Smooth muscle cell of the brain vasculature (primary cell): ENCODE results near the gene DGCR8.
A peak's percentile ranks its signal among the peaks of the same experiment; 100 is the strongest.

Experiments used
- DNase-seq: peaks from one replicate; pipeline ENCODE4 v3.0.0-alpha.2; 2012; ENCODE audit warnings: low read depth, low spot score

Gene DGCR8

DNA sequence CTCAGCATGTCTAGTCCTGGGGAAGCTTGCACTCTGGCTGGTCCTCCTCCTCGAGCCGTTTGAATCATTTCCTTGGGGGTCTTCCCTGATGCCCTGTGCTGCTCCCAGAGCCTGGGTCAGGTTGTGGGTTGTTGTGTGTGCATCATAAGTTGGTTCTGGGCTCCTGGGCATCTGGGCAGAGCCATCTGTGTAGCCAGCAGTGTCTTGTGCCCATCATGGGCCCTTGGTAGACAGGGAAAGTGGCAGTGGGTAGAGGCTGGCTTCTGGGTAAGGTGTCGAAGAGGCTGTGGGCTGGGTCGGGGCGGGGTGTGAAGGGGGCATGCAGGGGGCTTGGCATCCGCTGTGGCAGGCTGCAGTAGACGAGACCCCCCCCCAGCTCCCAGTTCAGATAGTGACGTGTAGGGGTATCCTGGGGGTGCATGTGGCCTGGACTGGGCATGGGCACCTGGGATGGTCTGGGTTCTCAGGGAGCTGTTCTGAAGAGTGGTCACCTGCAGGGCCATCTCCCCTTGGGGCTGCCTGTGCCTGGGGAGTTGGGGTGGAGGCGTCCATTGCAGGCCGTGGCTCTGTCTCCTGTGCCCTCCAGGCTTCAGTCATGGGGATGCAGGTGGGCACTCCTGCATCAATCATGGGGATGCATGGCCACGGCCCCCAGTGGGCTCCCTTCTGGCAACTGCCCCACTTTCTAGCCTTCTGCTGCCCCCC lies 44.2 kb downstream of the DGCR8 start:
- no peak for DNase-seq

DNA sequence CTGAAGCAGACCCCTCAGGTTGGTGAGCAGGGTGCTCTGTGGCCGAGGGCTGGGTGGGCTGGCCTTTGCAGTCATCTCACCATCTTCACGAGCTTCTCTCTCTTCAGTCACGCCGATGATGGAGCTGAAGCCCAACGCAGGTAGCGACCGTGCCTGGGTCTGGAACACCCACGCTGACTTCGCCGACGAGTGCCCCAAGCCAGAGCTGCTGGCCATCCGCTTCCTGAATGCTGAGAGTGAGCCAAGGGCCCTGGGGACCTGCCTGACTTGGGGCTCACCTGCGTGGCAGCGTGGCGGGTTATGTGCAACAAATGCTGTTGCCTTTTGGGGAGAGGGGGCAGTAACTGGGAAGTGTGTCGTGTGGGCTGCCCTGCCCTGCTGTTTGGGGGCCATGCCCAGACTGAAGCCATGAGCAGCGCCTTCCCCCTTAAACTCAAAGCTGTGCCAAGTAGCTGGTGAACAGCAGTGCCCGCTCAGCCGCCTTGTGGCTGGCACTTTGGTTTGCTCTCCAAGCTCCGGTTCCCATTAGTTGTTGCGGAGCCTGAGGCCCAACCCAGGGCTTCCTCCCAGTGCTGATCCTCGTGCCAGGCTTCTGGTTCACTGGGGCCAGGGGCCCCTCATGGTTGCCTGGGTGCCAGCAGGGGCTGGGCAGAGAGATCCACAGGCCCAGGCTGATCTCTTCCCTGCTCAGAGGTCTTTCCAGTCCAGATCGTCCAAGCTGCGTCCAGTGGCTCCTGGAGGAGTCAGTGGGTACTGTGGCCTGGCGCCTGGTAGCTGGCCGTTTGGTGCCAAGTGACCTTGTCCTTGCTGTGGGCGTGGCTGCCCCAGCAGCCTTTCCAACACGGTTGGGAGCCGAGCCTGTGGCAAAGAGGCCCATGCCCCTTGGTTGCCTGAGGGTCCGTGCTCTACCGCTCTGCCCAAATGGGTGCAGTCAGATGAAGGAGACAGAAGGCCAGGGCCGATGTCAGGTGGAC lies 45.4 kb downstream of the DGCR8 start:
- DNase-seq, result no peak

DNA sequence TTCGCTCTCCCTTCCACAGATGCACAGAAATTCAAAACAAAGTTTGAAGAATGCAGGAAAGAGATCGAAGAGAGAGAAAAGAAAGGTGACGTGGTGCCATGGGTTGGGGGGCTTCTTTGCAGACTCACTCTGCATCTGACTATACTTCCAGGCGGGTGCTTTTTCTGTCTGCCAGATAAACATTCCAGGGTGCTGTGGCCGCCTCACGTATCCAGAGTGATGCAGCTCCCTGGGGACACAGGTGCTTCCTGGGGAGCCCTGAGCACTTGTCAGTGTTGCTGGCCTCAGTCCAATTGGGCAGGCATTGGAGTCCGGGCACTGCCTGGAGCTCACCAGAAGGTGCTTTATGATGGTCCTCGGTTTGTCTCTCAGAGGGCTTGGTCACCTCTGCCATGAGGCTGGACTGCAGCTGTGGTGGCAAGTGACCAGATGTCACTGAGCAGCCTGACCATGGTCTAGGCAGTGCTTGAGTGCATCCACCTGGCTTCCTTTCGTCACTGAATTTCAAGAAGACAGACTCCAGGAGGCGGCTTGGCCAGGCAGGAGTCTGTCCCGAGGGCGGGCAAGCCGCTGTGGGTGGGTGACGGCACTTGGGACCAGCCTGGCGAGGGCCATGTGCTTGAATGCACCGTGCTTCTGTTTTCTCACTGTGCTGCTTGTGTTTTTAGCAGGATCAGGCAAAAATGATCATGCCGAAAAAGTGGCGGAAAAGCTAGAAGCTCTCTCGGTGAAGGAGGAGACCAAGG lies 46.4 kb downstream of the DGCR8 start:
- no peak for DNase-seq

- no peak for DNase-seq
These were observed 47.4 kb downstream of the DGCR8 start for GRCh38 chr22:20127318-20127868.

GRCh38 chr22:20127869-20128618 lies 48.0 kb downstream of the DGCR8 start:
- no peak for DNase-seq

- no peak for DNase-seq
These were observed 48.5 kb downstream of the DGCR8 start for GRCh38 chr22:20128619-20128901.

GRCh38 chr22:20128902-20129746 lies 49.1 kb downstream of the DGCR8 start:
- no peak for DNase-seq

- DNase-seq, result no peak
These were observed 49.6 kb downstream of the DGCR8 start for GRCh38 chr22:20129747-20130014.

GRCh38 chr22:20130319-20130718 lies 50.3 kb downstream of the DGCR8 start:
- no peak for DNase-seq

- peak; percentile 43 for DNase-seq
These were observed 50.9 kb downstream of the DGCR8 start for GRCh38 chr22:20130731-20131596.

- no peak for DNase-seq
These were observed 51.5 kb downstream of the DGCR8 start, which contains the start of gene ZDHHC8 for GRCh38 chr22:20131597-20131858. Gene ZDHHC8, plus strand, starts transcription at chr22:20131804. Its CDS starts 144 bp downstream, at chr22:20131948.

GRCh38 chr22:20131859-20132685 lies 52.0 kb downstream of the DGCR8 start:
- no peak for DNase-seq

DNA sequence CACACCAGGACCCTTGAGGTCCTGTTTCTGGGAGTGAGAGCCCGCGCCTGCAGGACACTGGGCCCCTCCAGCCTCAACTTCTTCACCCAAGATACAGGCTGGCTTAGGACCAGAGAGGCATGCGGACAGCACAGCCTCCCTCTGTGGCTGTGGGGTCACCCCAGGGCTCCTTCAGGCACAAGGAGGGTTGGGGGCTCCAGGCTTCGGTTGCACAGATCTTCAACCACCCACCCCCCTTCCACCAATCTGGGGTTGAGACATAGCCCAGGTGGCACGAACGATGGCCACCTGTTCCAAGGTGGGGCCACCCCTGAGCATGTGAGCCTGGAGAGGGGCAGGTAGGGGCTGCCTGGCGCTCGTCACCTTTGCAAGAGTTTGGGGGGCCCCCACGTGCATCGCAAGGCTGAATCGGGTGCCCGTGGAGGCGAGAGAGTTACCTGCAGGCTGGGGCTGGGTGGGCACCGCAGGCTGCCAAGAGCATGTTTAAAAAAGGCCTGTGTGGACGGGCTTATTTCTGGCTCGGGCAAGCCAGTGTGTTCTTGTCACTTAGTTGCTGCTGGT lies 52.7 kb downstream of the DGCR8 start:
- DNase-seq, result no peak

DNA sequence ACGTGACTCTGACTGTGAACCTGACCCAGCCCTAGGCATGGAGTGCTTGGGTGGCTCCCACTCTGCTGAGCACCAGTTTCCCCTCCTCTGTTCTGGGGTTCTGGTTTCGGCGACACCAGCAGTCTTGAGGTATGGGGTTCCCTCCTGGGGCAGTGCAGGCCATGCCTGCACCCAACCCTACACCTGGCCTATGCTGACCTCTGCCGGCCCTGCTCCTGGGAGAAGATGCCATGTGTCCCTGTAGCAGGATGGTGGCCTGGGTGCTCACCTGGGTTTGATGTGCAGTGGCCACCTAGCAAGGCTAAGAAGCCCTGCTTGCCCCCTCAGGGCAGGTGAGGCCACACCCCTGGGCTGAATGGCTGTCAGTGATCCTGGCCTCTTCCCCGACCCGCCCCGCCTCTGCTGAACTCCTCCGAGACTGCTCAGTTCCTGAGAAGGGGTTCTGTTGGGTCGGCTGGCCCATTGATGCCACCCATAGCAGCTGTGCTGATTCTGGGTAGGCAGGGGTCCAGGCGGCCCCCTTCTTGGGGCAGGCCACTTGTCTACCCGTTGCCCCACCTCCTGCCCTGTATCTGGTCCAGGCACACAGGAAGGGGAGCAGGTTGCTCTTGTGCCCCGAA lies 54.0 kb downstream of the DGCR8 start:
- no peak for DNase-seq

DNA sequence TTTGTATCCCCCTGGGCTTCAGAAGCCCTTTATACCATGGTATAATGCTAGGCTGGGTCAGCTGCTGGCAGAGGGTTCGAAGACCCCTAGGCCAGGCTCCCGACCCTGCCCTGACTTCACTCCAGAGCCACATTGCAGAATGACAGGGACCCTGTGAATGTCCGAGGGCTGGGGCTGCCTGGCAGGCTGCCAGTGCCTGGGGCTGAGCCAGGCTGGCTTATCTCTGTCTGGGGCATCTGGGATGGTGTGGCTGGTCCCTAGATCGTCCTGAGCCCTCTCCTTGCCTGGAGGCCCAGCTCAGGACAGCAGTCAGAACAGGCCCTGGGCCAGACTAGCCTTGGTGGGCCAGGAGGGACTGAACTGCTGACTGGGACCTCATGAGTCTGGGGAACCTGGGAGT lies 55.2 kb downstream of the DGCR8 start:
- no peak for DNase-seq

DNA sequence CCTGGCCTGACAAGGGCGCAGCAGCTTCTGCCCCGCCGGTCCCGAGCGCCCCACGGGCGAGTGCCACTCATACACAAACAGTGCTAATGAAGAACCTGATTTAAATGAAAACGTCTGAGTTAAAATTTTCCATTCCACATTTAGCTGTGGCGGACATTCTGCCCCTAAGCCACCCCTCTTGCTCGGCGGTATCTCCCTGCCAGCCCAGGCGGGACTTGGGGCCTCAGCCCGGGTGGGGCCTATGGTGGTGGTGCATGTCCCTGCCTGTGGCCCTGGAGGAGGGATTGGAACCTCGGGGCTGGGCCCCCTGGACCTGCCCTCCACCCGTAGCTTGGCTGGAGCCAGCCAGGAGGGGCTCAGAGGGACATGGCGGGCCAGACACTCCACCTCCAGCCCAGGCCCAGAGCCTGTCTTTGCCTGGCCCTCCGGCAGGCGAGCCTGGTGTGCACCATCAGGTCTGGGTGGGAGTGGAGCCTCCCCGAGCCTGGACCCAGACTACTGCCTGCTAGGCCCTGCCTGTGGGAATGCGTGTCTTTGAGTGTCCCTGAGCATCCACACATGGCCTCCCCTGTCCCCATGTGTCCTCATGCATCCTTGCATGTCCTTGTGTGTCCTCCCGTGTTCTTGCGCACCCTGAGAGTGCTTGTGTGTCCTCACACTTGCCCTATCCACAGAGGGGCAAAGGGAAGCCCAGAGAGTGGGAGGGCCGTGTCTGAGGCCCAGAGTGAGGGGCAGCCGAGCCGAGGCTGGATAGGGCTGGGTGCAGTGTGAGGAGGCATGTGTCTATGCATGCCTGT lies 56.0 kb downstream of the DGCR8 start:
- DNase-seq, result no peak

DNA sequence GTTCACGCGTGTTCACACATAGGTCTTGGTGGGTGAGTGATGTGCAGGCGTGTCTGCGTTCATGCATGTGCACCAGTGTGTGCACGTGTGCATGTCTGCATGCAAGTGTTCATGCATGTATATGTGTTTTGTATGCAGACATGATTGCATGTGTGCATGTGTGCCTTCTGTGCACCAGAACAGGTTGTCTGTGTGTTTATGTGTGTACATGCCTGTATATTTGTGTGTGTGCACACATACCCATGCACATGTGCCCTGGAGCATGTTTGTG lies 56.5 kb downstream of the DGCR8 start:
- DNase-seq, result no peak

DNA sequence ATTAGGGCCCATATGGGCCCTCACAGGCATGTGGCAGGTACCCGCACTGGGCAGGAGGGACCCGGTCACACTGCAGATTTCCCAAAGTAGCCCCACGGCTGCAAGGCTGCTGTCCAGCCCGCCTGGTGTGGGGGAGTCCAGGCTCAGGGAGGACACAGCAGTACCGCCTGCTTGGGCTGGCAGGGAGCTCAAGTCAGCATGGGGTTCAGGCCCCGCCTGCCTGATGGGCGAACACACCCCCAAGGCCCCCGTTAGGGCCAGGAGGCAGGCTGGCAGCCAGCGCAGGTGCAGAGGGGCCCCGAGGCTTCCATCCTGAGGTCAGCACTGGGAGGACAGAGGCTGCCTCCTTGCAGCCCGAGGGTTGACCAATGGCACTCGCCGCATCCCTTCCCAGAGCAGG lies 57.1 kb downstream of the DGCR8 start:
- no peak for DNase-seq
